Neuronal stem cell (in vitro differentiated cells): Measurements from ENCODE around the gene MTA1.

Source experiments
- DNase-seq: peaks from one replicate; pipeline ENCODE4 v3.0.0-alpha.2; 2013; ENCODE audit warnings: low spot score
- H2AFZ ChIP-seq: one replicate; pipeline ENCODE4 v1.6.1; 2013; ENCODE audit warnings: mild to moderate bottlenecking, low read length, inconsistent platforms
- H2AK5ac ChIP-seq: 2 replicates; pipeline ENCODE4 v1.6.1; 2013; ENCODE audit warnings: low read depth, mild to moderate bottlenecking, inconsistent platforms, low read length, moderate library complexity, mixed read lengths
- H2BK120ac ChIP-seq: 2 replicates; pipeline ENCODE4 v1.6.1; 2013; ENCODE audit warnings: low read depth, mild to moderate bottlenecking, inconsistent platforms, low read length, moderate library complexity, mixed read lengths
- H2BK12ac ChIP-seq: one replicate; pipeline ENCODE4 v1.6.1; 2013; ENCODE audit warnings: low read length, inconsistent platforms
- H2BK15ac ChIP-seq: 2 replicates; pipeline ENCODE4 v1.6.1; 2013; ENCODE audit warnings: mild to moderate bottlenecking, low read length, inconsistent platforms, mixed read lengths
- H2BK5ac ChIP-seq: one replicate; pipeline ENCODE4 v1.6.1; 2013; ENCODE audit warnings: inconsistent platforms, mild to moderate bottlenecking, low read length, moderate library complexity
- H3K14ac ChIP-seq: one replicate; pipeline ENCODE4 v1.6.1; 2013; ENCODE audit warnings: low read length, inconsistent platforms
- H3K18ac ChIP-seq: 2 replicates; pipeline ENCODE4 v1.6.1; 2013; ENCODE audit warnings: low read length, inconsistent platforms
- H3K23ac ChIP-seq: 2 replicates; pipeline ENCODE4 v1.6.1; 2013; ENCODE audit warnings: low read depth, mild to moderate bottlenecking, mixed read lengths, low read length, inconsistent platforms; ENCODE audit not compliant: poor library complexity
- H3K27ac ChIP-seq: replicated peaks from 3 replicates; pipeline ENCODE4 v1.5.1; 2013; ENCODE audit warnings: low read length, inconsistent platforms
- H3K27me3 ChIP-seq, 3 experiments: 2 replicates each; pipeline ENCODE4 v1.6.1; 2013; ENCODE audit warnings: low read length in 3 of 3, mild to moderate bottlenecking in 2 of 3, inconsistent platforms in 1 of 3, low read depth in 1 of 3, mixed read lengths in 1 of 3, moderate library complexity in 1 of 3; ENCODE audit not compliant: control insufficient read depth in 3 of 3, insufficient read depth in 3 of 3
- H3K36me3 ChIP-seq, 2 donors: replicated peaks in 1 of 2; 2 replicates each; pipeline ENCODE4 v1.6.1; 2013; ENCODE audit warnings: low read length in 2 of 2; ENCODE audit not compliant: control insufficient read depth in 2 of 2, insufficient read depth in 2 of 2
- H3K4ac ChIP-seq: 2 replicates; pipeline ENCODE4 v1.6.1; 2013; ENCODE audit warnings: inconsistent platforms, mild to moderate bottlenecking, low read length, moderate library complexity
- H3K4me1 ChIP-seq, 2 donors: 1 replicate in 1 of 2; 2 replicates in 1 of 2; pipeline ENCODE4 v1.6.1; 2013; ENCODE audit warnings: low read length in 2 of 2, low read depth in 1 of 2; ENCODE audit not compliant: control insufficient read depth in 2 of 2, insufficient read depth in 1 of 2
- H3K4me2 ChIP-seq: one replicate; pipeline ENCODE4 v1.6.1; 2013; ENCODE audit warnings: mild to moderate bottlenecking, low read length, inconsistent platforms; ENCODE audit not compliant: insufficient read depth, poor library complexity, severe bottlenecking
- H3K4me3 ChIP-seq, 2 donors: 2 replicates each; pipeline ENCODE4 v1.5.1; 2013; ENCODE audit warnings: low read length in 2 of 2, mild to moderate bottlenecking in 2 of 2, inconsistent platforms in 1 of 2, moderate library complexity in 1 of 2
- H3K79me1 ChIP-seq: one replicate; pipeline ENCODE4 v1.6.1; 2013; ENCODE audit warnings: low read depth, mild to moderate bottlenecking, inconsistent platforms, low read length, moderate library complexity
- H3K9ac ChIP-seq: one replicate; pipeline ENCODE4 v1.6.1; 2013; ENCODE audit warnings: mild to moderate bottlenecking, low read depth, low read length, inconsistent platforms; ENCODE audit not compliant: poor library complexity
- H3K9me3 ChIP-seq, 2 donors: replicated peaks in 1 of 2; 2 replicates each; pipeline versions ENCODE3 to v1.6.1; 2013; ENCODE audit warnings: low read length in 2 of 2, mild to moderate bottlenecking in 2 of 2, inconsistent platforms in 1 of 2, low read depth in 1 of 2, mixed read lengths in 1 of 2, moderate library complexity in 1 of 2; ENCODE audit not compliant: control insufficient read depth in 2 of 2, insufficient read depth in 1 of 2
- H4K8ac ChIP-seq: one replicate; pipeline ENCODE4 v1.6.1; 2013; ENCODE audit warnings: low read depth, mild to moderate bottlenecking, inconsistent platforms, low read length, moderate library complexity
- H4K91ac ChIP-seq: one replicate; pipeline ENCODE4 v1.6.1; 2013; ENCODE audit warnings: low read length, low read depth, mild to moderate bottlenecking, inconsistent platforms; ENCODE audit not compliant: poor library complexity
- WGBS, 2 donors: extraction: QIAGEN DNeasy Blood & Tissue Kit; methylation state at CpG; one replicate each; pipeline ENCODE4 v1.1.7; 2013; ENCODE audit warnings: missing lambda C conversion rate in 2 of 2, mixed read lengths in 1 of 2; ENCODE audit not compliant: insufficient read length in 2 of 2, insufficient replicate concordance in 1 of 2; ENCODE audit errors: extremely low coverage in 2 of 2; 5-methylcytosine and 5-hydroxymethylcytosine counted together

MTA1 gene

DNA sequence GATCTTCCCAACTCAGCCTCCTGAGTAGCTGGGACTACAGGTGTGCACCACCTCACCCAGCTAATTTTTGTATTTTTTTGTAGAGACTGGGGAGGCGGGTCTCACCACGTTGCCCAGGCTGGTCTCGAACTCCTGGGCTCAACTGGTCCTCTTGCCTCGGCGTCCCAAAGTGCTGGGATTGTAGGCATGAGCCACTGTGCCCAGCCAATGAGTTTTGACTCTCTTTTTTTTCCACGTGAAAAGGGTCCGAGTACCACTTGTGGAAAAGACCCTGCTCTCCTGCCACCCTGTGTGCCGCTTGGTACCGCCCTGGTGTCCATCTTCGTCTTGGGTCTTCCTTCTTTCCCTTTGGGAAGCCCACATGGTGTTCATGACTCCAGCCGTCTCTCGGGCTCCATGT, 89.0 kb downstream of the MTA1 start:
- Histone ChIP-seq H3K4ac (no peak overlapping the region), H2BK15ac (no peak overlapping the region), H3K27me3 (peaks cover 0 to 33% (median 0%) of the 10 kb centered on the region in 3 experiments), H3K9ac (no peak overlapping the region), H2BK12ac (no peak overlapping the region), H4K91ac (no peak overlapping the region), H2BK120ac (no peak overlapping the region), H3K18ac (no peak overlapping the region), H2BK5ac (no peak overlapping the region), H3K79me1 (peaks cover 3% of the 10 kb centered on the region), H3K4me2 (no peak overlapping the region), H3K9me3 (peaks cover 0 to 2% of the 10 kb centered on the region in 2 donors), H3K14ac (no peak overlapping the region), H3K27ac (no peak overlapping the region), H3K36me3 (no peaks in the 10 kb centered on the region), H4K8ac (no peak overlapping the region), H3K23ac (no peak overlapping the region), H3K4me3 (no peak overlapping the region), H2AFZ (no peak overlapping the region), H2AK5ac (no peak overlapping the region), H3K4me1 (no peaks in the 10 kb centered on the region)
- DNase-seq = no peak
- no CpG with 5 or more reads among the region's 12 CpGs for WGBS, 2 donors

DNA sequence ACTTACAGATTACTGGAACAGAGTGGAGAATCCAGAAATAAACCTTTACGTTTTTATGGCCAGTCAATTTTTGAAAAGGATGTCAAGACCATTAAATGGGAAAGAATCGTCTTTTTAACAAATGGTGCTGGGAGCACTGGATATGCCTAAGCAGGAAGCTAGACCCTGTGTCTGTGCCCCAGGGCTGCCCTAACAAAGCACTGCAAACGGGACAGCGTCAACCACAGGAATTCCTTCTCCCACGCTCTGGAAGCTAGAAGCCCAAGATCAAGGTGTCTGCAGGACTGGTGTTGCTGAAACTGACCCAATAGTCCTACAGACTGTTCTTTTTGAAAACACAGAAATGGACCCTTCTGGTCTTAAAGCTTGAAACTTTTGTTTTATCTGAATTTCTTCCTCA, 97.5 kb downstream of the MTA1 start:
- H3K4me3 ChIP-seq = no peak overlapping the region
- WGBS, 2 donors = no CpG with 5 or more reads among the region's 5 CpGs
- no peak overlapping the region for H3K4ac ChIP-seq
- no peak overlapping the region for H2BK15ac ChIP-seq
- H3K4me1 ChIP-seq = no peaks in the 10 kb centered on the region
- H4K91ac ChIP-seq = no peak overlapping the region
- H3K27me3 ChIP-seq = peaks cover 0 to 39% (median 0%) of the 10 kb centered on the region in 3 experiments
- no peak overlapping the region for H3K18ac ChIP-seq
- no peak overlapping the region for H3K23ac ChIP-seq
- H2AK5ac ChIP-seq = no peak overlapping the region
- no peak overlapping the region for H3K14ac ChIP-seq
- no peak overlapping the region for H4K8ac ChIP-seq
- H3K9me3 ChIP-seq = peaks cover 2 to 6% of the 10 kb centered on the region in 2 donors
- no peak overlapping the region for H3K9ac ChIP-seq
- H2AFZ ChIP-seq = no peak overlapping the region
- H3K27ac ChIP-seq = no peak overlapping the region
- no peak overlapping the region for H2BK120ac ChIP-seq
- no peaks in the 10 kb centered on the region for H3K36me3 ChIP-seq
- no peak for DNase-seq
- H3K79me1 ChIP-seq = no peaks in the 10 kb centered on the region
- H3K4me2 ChIP-seq = no peak overlapping the region
- H2BK5ac ChIP-seq = no peak overlapping the region
- no peak overlapping the region for H2BK12ac ChIP-seq

DNA sequence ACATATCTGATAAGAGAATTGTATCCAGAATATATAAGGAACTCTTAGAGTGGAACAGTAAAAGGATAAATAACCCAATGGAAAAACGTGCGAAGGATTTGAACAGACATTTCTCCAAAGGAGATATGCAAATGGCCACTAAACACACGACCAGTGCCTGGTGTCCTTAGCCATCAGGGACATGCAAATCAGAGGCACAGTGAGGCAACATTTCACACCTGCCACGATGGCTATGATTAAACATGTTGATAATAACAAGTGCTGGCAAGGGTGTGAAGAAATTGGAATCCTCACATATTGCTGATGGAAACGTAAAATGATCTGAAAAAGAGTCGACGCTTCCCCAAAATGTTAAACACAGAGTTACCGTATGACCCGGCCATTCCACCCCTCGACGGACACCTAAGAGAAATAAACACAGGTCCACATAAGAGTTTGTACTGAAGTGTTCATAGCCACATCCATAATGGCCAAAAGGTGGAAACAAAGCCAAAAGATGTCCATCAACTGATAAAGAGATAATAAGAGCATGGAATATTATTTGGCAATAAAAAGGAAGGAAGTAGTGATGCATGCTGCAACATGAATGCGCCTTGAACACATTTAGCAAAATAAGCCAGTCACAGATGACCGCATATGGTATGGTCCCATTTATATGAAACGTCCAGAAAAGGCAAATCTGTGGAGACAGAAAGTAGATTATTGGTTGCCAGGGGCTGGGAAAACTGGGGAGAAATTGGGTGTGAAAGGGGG, 100.5 kb downstream of the MTA1 start:
- no peak overlapping the region for H2AK5ac ChIP-seq
- H3K4ac ChIP-seq = no peak overlapping the region
- DNase-seq = no peak
- H3K79me1 ChIP-seq = no peaks in the 10 kb centered on the region
- H3K4me2 ChIP-seq = no peak overlapping the region
- no peak overlapping the region for H3K14ac ChIP-seq
- no peak overlapping the region for H3K18ac ChIP-seq
- H2BK5ac ChIP-seq = no peak overlapping the region
- no peak overlapping the region for H3K23ac ChIP-seq
- no peak overlapping the region for H2AFZ ChIP-seq
- H4K91ac ChIP-seq = no peak overlapping the region
- H3K27me3 ChIP-seq = peaks cover 0 to 27% (median 4%) of the 10 kb centered on the region in 3 experiments
- H3K4me3 ChIP-seq = no peak overlapping the region
- no CpG with 5 or more reads among the region's 14 CpGs for WGBS, 2 donors
- H2BK120ac ChIP-seq = no peak overlapping the region
- H3K36me3 ChIP-seq = no peaks in the 10 kb centered on the region
- H2BK12ac ChIP-seq = no peak overlapping the region
- H2BK15ac ChIP-seq = no peak overlapping the region
- peaks cover 2 to 6% of the 10 kb centered on the region in 2 donors for H3K9me3 ChIP-seq
- no peak overlapping the region for H3K9ac ChIP-seq
- no peak overlapping the region for H3K27ac ChIP-seq
- no peaks in the 10 kb centered on the region for H3K4me1 ChIP-seq
- H4K8ac ChIP-seq = no peak overlapping the region
